Stimulated activated CD4-positive, alpha-beta T cell treated with anti-CD3 and anti-CD28 coated beads, Interleukin-2, amount 100 ng/mL, for 4 hours (primary cell): ENCODE data around the gene SLC41A1.
"Not testable (repeated sequence)": the region's sequence is repeated elsewhere in the genome, so short reads cannot be mapped to it uniquely, and the experiment has no call there.

ENCODE experiments used
- DNase-seq: peaks from one replicate; pipeline ENCODE4 v3.0.0-alpha.2; 2020; ENCODE audit warnings: low read depth

The SLC41A1 gene

DNA sequence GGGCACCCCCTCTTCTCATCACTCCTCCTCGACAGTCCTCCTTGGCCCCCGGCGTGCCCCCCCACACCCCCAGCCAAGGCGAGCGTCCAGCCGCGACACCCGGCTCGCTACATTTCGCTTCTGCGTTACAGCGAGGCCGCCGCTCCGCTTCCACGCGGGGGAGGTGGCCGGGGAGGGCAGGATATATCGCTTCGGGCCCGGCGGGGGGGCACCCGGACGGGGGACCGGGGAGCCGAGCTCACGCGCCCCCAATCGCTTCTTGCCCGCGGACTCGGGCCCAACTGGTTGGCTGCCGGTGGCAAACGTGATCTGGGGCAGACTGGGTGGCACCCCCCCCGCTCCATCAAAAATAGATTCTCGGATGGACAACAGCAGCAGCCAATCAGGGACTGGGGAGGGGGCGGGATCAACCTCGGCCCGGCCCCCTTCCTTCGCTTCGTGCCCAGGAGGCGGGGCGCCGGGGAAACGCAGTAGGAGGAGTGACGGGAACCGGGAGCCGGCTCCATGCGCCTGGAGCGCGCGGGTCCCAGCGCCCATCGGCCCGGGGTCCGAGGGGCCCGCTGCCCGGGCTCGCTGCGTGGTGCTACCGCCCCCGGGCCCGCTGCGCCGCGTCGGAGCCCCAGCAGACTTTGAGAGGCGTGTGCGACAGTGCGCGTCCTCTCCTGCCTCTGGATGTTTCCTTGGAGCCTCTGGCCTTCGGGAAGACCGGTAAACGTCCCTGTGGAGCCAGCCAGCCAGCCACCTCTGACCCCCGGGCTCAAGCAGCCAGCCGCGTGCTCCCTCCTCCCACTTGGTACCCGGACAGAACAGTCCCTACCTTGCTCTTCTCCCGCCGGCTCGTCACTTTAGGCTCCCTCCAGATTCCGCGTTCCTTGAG lies at the start of gene SLC41A1:
TSS of gene SLC41A1 (minus strand) at position 321 of the 877 bp plus-strand sequence. CDS start 2,757 bp downstream, outside the sequence.
- DNase-seq = peak; percentile 85

DNA sequence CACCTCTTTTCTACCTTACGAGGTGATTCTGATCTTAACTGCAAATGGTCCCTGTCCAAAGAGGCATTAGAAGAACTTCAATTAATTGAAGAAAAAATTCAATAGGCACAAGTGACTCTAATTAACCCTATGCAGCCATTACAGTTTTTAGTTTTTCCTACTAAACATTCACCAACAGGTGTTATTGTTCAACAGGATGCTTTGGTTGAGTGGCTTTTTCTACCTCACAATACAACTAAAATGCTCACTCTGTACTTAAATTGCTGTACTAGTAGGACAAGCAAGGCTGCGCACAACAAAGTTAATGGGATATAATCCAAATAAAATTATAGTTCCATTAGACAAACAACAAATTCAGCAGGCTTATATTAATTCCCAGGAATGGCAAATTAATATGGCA lies 48.5 kb upstream of the SLC41A1 start:
- DNase-seq = no peak

- no peak for DNase-seq
Measured at GRCh38 chr1:205858141-205858961, 45.4 kb upstream of the SLC41A1 start.

DNA sequence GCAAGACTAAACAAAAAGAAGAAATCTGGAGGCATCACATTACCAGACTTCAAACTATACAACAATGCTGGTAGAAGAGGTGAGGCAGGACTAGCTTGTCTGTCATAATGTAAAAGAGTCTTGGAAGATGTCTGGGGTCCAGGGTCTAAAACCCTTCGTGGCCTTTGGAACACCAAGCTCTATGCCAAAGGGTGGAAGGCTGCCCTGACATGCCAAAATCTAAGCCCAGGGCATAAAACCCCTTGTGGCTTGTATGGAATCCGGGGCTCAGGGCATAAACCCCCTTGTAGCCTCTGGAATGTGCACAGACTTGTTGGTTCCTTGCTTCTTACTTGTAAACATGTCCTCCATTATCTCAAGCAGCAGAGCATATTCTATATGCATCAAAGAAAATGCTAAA lies 44.5 kb upstream of the SLC41A1 start:
- not testable (repeated sequence) for DNase-seq

GRCh38 chr1:205856433-205856832 lies 43.4 kb upstream of the SLC41A1 start:
- no peak for DNase-seq

- DNase-seq = no peak
Measured at GRCh38 chr1:205852969-205853368, 40.0 kb upstream of the SLC41A1 start.

GRCh38 chr1:205851993-205852392 lies 39.0 kb upstream of the SLC41A1 start:
- DNase-seq = no peak

DNA sequence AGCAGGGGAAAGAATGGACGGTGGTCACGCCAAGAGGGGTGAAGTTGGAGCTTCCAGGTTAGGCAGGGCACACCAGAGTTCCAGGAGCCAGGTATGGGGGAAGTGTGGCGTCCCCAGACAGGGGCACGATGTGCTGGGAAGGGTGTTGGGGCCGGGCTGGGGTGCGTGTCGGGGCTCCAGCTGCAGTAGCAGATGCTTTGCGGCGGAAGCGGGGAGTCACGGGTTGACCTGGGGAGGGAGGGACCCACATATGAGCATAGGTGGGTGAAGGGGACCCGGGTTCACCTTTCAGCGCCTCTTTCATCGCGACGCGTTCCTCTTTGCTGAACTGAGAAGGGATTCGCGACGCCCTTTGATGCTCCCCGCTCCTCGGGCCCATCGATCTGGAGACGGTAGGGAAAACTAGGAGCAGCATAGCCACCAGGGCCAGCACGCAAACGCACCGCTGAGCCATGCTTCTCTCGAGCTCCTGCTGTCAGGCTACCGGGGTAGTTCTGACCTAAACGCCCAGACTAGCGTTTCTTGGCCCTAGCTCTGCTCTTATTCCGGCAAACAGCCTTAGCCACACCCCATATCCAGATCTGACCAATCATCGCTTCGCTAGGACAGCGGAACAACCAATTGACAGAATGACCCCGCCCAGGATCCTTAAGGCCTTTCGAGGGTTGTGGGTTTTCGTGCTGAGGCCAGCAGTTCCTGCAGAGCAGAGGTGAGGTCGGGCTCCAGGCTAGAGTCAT lies 36.8 kb upstream of the SLC41A1 start, which contains the start of gene PM20D1:
TSS of gene PM20D1 (minus strand) at position 514 of the 737 bp plus-strand sequence. CDS start at position 454, 60 bp downstream.
- peak; percentile 66 for DNase-seq

GRCh38 chr1:205843036-205843859 lies 30.2 kb upstream of the SLC41A1 start:
- DNase-seq = no peak

DNA sequence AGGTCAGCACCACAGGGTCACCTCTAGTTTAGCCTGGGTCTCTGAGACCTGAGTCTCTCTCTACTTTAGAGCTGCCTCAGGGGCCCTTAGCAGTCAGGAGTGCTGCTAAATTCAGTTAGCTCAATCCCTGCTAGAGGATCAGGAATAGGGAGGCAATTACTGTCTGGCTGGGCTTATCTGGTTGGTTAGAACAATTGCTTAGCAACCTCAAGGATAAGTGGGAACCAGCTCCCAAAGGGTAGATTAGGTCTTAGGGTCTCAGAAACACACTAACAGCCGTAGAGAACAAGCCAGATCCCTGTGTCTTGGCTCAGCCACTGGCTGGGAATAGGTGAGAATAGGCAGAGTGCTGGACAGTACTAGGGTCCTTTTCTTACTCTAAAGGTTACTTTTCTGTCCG lies 29.2 kb upstream of the SLC41A1 start:
- DNase-seq = no peak

- DNase-seq = no peak
Measured at GRCh38 chr1:205840146-205840923, 27.3 kb upstream of the SLC41A1 start.

- no peak for DNase-seq
Measured at GRCh38 chr1:205837382-205837970, 24.5 kb upstream of the SLC41A1 start.

DNA sequence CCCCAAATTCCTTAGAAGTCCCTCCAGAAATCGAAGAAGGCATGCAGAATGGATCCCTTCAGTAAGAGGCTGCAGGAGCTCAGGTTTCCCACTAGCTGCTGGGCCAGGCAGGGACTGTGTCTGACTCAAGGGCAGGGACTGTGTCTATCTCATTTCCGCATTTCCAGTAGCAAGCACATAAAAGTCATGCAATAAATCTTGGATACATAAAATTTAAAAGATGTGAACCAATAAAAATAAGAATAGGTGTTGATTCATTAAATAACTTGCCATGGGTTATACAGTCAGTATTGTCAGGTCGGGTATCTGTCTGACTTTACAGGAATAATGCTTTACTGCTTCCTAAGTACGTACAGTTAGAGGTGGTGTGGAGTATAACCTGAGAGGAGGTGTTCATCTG lies 21.8 kb upstream of the SLC41A1 start:
- no peak for DNase-seq

GRCh38 chr1:205832326-205832751 lies 19.3 kb upstream of the SLC41A1 start:
- no peak for DNase-seq

DNA sequence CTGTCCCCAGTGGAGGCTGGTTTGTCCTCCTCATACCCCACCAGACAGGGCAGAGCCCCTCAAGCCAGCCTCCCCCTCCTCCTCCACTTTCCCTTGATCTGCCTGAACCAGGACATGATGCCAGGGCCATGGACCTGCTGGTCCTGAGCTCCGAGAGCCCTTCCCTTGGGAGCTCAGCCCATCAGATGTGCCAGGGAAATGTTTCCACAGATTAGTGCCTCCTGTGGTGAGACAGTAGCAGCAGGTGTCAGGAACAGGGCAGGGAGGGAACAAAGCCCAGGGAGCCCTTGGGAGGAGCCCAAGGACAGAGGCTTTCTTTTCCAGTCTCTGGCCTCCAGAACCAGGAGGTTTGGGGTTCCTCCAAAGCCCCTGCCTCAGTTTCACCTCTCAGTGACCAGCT lies 14.6 kb upstream of the SLC41A1 start:
- DNase-seq = no peak

DNA sequence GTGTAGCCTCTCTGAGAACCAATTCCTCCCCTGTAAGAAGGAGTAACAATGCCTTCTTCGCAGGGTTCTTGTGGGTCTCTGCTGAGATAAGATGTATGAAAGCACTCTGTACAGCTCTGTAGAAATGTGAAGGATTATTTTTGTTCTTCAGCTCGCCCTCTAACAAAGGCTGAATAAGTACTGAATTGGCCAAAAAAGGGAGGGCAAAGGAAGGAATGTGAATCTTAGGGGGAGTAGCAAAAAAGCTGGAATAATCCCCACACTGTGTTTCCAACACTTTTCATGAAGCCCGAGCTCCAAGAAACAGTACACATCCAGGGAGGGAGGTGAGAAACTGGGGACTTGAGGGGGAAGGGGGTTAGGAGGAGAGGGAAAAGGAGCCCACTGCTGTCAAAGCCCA lies 14.0 kb upstream of the SLC41A1 start:
- no peak for DNase-seq

GRCh38 chr1:205826016-205826806 lies 13.2 kb upstream of the SLC41A1 start:
- DNase-seq = no peak

DNA sequence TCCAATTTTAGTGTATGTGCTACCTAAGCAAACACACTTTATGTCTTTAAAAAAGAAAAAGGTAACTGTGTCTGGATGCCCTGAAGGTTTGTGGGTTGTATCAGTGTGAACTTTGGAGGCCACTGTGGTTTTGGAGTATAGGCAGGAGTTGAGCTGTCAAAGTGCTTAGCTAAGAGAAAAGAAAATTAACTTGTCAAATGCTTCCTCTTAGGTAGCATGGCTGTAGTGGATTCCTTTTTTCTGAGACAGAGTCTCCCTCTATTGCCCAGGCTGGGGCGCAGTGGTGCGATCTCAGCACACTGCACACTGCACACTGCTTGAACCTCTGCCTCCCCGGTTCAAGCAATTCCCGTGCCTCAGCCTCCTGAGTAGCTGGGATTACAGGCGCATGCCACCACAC lies 11.2 kb upstream of the SLC41A1 start:
- DNase-seq = no peak

DNA sequence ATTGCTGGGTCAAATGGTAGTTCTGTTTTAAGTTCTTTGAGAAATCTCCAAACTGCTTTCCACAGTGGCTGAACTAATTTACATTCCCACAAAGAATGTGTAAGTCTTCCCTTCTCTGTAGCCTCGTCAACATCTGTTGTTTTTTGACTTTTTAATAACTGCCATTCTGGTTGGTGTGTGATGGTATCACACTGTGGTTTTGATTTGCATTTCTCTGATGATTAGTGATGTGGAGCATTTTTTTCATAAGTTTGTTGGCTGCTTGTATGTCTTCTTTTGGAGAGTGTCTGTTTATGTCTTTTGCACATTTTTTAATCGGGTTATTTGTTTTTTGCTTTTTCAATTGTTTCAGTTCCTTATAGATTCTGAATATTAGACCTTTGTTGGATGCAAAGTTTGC lies 10.3 kb upstream of the SLC41A1 start:
- DNase-seq = not testable (repeated sequence)
